HG02973 (cell line): Measurements from ENCODE around the gene ATP11A.

Experiments
- ATAC-seq: cut with Tn5 transposase; IDR thresholded peaks from one replicate; pipeline ENCODE4 v1.9.1; 2021; ENCODE audit warnings: moderate library complexity; ENCODE audit not compliant: unreplicated experiment

The ATP11A gene

GRCh38 chr13:112888238-112889111 is 198.6 kb downstream of the ATP11A start:
- ATAC-seq: no peak

- ATAC-seq: no peak
These were observed 199.8 kb downstream of the ATP11A start for GRCh38 chr13:112889351-112890290.

GRCh38 chr13:112890316-112891145 is 200.7 kb downstream of the ATP11A start:
- ATAC-seq: no peak

GRCh38 chr13:112891477-112892401 is 201.9 kb downstream of the ATP11A start:
- no peak for ATAC-seq

- ATAC-seq: no peak
These were observed 202.8 kb downstream of the ATP11A start for GRCh38 chr13:112892426-112893206.

GRCh38 chr13:112893207-112893569 is 203.3 kb downstream of the ATP11A start:
- ATAC-seq: no peak

- ATAC-seq: no peak
These were observed 204.0 kb downstream of the ATP11A start for GRCh38 chr13:112893570-112894422.

- ATAC-seq: no peak
These were observed 204.5 kb downstream of the ATP11A start for GRCh38 chr13:112894423-112894672.

- ATAC-seq: no peak
These were observed 205.0 kb downstream of the ATP11A start for GRCh38 chr13:112894673-112895481.

GRCh38 chr13:112895521-112896465 is 206.0 kb downstream of the ATP11A start:
- ATAC-seq: no peak

GRCh38 chr13:112896736-112897602 is 207.1 kb downstream of the ATP11A start:
- no peak for ATAC-seq

GRCh38 chr13:112897603-112897955 is 207.7 kb downstream of the ATP11A start:
- ATAC-seq: no peak

- no peak for ATAC-seq
These were observed 208.2 kb downstream of the ATP11A start for GRCh38 chr13:112897956-112898620.

GRCh38 chr13:112898621-112899280 is 208.9 kb downstream of the ATP11A start:
- ATAC-seq: no peak
